ENCODE results near the gene LRRC59. TPM values are rescaled to one million over a fixed set of nuclear protein-coding genes. Genes with fewer than 3 reads are reported as not detected.
"Not testable (repeated sequence)": the region's sequence is repeated elsewhere in the genome, so short reads cannot be mapped to it uniquely, and the experiment has no call there.

The LRRC59 gene
- total and polyA plus RNA-seq, 11 donors: 13.7 to 150 (median 28.6) TPM

GRCh38 chr17:50412188-50412732, 14.9 kb upstream of the LRRC59 start:
- Histone ChIP-seq H3K4me1 (no peaks in the 10 kb centered on the region), H3K27me3 (peaks cover 0 to 3% (median 0%) of the 10 kb centered on the region in 9 donors), H3K4me3 (no peak overlapping the region), H3K9me3 (no peaks in the 10 kb centered on the region), H3K36me3 (no peaks in the 10 kb centered on the region), H3K27ac (no peak overlapping the region)
- TF ChIP-seq POLR2A (IDR thresholded peaks at IDR 0.05) (no peak), CTCF (IDR thresholded peaks at IDR 0.05) (no peak)
- intact Hi-C loops (cut with DNase I): loop anchor here in 2 of 10 donors (5.0 to 10.0 kb wide), 2 partner anchors 50 to 63 kb away; partner anchors contain the start of gene RSAD1 (in 1 of the 2)
- DNase-seq: no peak
- ATAC-seq: no peak
- WGBS, 4 donors: 84 to 89% (median 85%) methylated on average over 4 of the region's 4 CpGs

GRCh38 chr17:50407921-50408320, 10.6 kb upstream of the LRRC59 start:
- Histone ChIP-seq H3K9me3 (no peaks in the 10 kb centered on the region), H3K27me3 (peaks cover 0 to 6% (median 0%) of the 10 kb centered on the region in 9 donors), H3K36me3 (no peaks in the 10 kb centered on the region), H3K4me1 (no peaks in the 10 kb centered on the region), H3K4me3 (no peak overlapping the region), H3K27ac (no peak overlapping the region)
- 66 to 86% (median 78%) methylated on average over 4 of the region's 4 CpGs for WGBS, 4 donors
- no peak for TF ChIP-seq POLR2A (IDR thresholded peaks at IDR 0.05)
- TF ChIP-seq CTCF (IDR thresholded peaks at IDR 0.05): no peak
- no peak for ATAC-seq
- intact Hi-C loops (cut with DNase I): no loop called here
- DNase-seq: no peak

GRCh38 chr17:50406578-50406977, 9.3 kb upstream of the LRRC59 start:
- Histone ChIP-seq H3K27ac (no peak overlapping the region), H3K36me3 (no peaks in the 10 kb centered on the region), H3K4me3 (no peak overlapping the region), H3K4me1 (no peaks in the 10 kb centered on the region), H3K27me3 (peaks cover 0 to 6% (median 0%) of the 10 kb centered on the region in 9 donors), H3K9me3 (no peaks in the 10 kb centered on the region)
- no peak for DNase-seq
- ATAC-seq: no peak
- intact Hi-C loops (cut with DNase I): no loop called here
- TF ChIP-seq CTCF (IDR thresholded peaks at IDR 0.05) (no peak), POLR2A (IDR thresholded peaks at IDR 0.05) (no peak)
- 71 to 80% (median 78%) methylated on average over 5 of the region's 5 CpGs for WGBS, 4 donors

GRCh38 chr17:50405351-50405750, 8.0 kb upstream of the LRRC59 start:
- ATAC-seq; H3K4me1 ChIP-seq; H3K27me3 ChIP-seq; H3K4me3 ChIP-seq; H3K9me3 ChIP-seq; H3K27ac ChIP-seq; H3K36me3 ChIP-seq; DNase-seq; intact Hi-C loops (cut with DNase I): not testable (repeated sequence)
- WGBS, 4 donors: 84 to 92% (median 85%) methylated on average over 4 of the region's 4 CpGs

- intact Hi-C loops (cut with DNase I): loop anchor here in 1 of 10 donors (5.0 kb wide), 1 partner anchor 78 kb away; the partner anchor contains the start of gene RSAD1
- H3K36me3 ChIP-seq, DNase-seq, H3K4me3 ChIP-seq, ATAC-seq, H3K9me3 ChIP-seq, H3K27ac ChIP-seq, H3K27me3 ChIP-seq: not testable (repeated sequence)
- WGBS, 4 donors: 89 to 97% (median 93%) methylated on average over 7 to 8 of the region's 8 CpGs
- H3K4me1 ChIP-seq: peaks cover 0 to 28% (median 20%) of the 10 kb centered on the region in 12 donors
Observed at GRCh38 chr17:50399591-50399990, 2.3 kb upstream of the LRRC59 start.

- peaks cover 0 to 29% (median 20%) of the 10 kb centered on the region in 12 donors for H3K4me1 ChIP-seq
- not testable (repeated sequence) for H3K27me3 ChIP-seq, DNase-seq, ATAC-seq, H3K4me3 ChIP-seq, H3K27ac ChIP-seq, H3K9me3 ChIP-seq
- 96 to 99% (median 99%) methylated on average over 3 of the region's 3 CpGs for WGBS, 4 donors
- peaks cover 0 to 18% (median 11%) of the 10 kb centered on the region in 9 donors for H3K36me3 ChIP-seq
- intact Hi-C loops (cut with DNase I): loop anchor here in 1 of 10 donors (5.0 kb wide), 1 partner anchor 79 kb away; the partner anchor contains the start of gene RSAD1
Observed at GRCh38 chr17:50398672-50399071, 1.3 kb upstream of the LRRC59 start.
